Measurements from ENCODE around the gene EPOP. TPM values are rescaled to one million over a fixed set of nuclear protein-coding genes. Genes with fewer than 3 reads are reported as not detected.

Gene EPOP
- total and polyA plus RNA-seq, 2 of the 13 experiments (the other 11 are each of a cell fraction or from before 2014, with no cell fraction given): 14.7 to 37.8 TPM

DNA sequence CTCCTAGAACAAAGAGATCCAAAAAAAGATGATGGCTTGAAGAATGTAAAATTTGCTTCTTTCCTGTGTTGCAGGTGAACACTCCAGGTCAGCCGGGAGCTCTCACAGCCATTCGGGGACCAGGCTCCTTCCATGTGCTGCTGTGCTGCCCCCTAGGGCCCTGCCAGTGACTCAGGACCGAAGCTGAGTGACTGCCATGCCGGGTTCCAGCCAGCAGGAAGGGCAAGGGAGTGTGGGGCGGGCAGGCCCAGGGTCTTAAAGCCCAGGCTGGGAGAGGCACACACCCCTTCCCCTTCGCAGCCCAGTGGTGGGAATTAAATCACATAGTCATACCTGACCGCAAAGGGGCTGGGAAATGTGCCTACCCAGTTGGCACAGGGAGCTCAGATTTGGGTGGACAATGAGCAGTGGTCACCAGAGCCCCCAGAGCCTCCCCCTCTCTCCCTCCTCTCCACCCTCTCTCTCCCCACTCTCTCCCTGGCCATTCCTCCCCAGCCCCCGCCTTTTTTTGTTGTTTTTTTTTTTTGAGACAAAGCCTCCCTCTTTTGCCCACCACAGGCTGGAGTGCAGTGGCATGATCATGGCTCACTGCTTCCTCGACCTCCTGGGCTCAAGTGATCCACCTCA lies 11.5 kb downstream of the EPOP start (continued):
- TF ChIP-seq, protein P1, sequence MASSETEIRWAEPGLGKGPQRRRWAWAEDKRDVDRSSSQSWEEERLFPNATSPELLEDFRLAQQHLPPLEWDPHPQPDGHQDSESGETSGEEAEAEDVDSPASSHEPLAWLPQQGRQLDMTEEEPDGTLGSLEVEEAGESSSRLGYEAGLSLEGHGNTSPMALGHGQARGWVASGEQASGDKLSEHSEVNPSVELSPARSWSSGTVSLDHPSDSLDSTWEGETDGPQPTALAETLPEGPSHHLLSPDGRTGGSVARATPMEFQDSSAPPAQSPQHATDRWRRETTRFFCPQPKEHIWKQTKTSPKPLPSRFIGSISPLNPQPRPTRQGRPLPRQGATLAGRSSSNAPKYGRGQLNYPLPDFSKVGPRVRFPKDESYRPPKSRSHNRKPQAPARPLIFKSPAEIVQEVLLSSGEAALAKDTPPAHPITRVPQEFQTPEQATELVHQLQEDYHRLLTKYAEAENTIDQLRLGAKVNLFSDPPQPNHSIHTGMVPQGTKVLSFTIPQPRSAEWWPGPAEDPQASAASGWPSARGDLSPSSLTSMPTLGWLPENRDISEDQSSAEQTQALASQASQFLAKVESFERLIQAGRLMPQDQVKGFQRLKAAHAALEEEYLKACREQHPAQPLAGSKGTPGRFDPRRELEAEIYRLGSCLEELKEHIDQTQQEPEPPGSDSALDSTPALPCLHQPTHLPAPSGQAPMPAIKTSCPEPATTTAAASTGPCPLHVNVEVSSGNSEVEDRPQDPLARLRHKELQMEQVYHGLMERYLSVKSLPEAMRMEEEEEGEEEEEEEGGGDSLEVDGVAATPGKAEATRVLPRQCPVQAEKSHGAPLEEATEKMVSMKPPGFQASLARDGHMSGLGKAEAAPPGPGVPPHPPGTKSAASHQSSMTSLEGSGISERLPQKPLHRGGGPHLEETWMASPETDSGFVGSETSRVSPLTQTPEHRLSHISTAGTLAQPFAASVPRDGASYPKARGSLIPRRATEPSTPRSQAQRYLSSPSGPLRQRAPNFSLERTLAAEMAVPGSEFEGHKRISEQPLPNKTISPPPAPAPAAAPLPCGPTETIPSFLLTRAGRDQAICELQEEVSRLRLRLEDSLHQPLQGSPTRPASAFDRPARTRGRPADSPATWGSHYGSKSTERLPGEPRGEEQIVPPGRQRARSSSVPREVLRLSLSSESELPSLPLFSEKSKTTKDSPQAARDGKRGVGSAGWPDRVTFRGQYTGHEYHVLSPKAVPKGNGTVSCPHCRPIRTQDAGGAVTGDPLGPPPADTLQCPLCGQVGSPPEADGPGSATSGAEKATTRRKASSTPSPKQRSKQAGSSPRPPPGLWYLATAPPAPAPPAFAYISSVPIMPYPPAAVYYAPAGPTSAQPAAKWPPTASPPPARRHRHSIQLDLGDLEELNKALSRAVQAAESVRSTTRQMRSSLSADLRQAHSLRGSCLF (CRISPR knock-in tag; IDR thresholded peaks at IDR 0.05; ENCODE audit: borderline replicate concordance): no peak
- TF ChIP-seq, protein P2, sequence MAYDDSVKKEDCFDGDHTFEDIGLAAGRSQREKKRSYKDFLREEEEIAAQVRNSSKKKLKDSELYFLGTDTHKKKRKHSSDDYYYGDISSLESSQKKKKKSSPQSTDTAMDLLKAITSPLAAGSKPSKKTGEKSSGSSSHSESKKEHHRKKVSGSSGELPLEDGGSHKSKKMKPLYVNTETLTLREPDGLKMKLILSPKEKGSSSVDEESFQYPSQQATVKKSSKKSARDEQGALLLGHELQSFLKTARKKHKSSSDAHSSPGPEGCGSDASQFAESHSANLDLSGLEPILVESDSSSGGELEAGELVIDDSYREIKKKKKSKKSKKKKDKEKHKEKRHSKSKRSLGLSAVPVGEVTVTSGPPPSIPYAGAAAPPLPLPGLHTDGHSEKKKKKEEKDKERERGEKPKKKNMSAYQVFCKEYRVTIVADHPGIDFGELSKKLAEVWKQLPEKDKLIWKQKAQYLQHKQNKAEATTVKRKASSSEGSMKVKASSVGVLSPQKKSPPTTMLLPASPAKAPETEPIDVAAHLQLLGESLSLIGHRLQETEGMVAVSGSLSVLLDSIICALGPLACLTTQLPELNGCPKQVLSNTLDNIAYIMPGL (CRISPR knock-in tag; IDR thresholded peaks at IDR 0.05; ENCODE audit: borderline replicate concordance in 1 of 2, low read depth in 1 of 2): peak; percentile 97 to 99
- TF ChIP-seq IRF2 (CRISPR knock-in tag; IDR thresholded peaks at IDR 0.05) (peak; percentile 90), HOXA5 (CRISPR knock-in tag; IDR thresholded peaks at IDR 0.05) (no peak; the same call in 1 of the 2 replicates), GFI1 (CRISPR knock-in tag; IDR thresholded peaks at IDR 0.05; ENCODE audit: borderline replicate concordance) (0 out of 2 replicates have a peak, but pooled peaks have one; percentile 38), CCDC6 (CRISPR knock-in tag; IDR thresholded peaks at IDR 0.05) (no peak), FOXK2 (IDR thresholded peaks at IDR 0.05) (no peak), SP5 (CRISPR knock-in tag; IDR thresholded peaks at IDR 0.05; ENCODE audit: borderline replicate concordance, low read depth) (peak; percentile 37; the same call in 1 of the 2 replicates), ZNF326 (CRISPR knock-in tag; IDR thresholded peaks at IDR 0.05; ENCODE audit: borderline replicate concordance) (no peak), SNRNP70 (IDR thresholded peaks at IDR 0.05; ENCODE audit: low read depth, low read length) (no peak), XRCC5 (optimal IDR thresholded peaks at IDR 0.05; ENCODE audit: low read length) (peak; percentile 99), SATB2 (CRISPR knock-in tag; IDR thresholded peaks at IDR 0.05) (no peak), TOE1 (CRISPR knock-in tag; IDR thresholded peaks at IDR 0.05) (no peak; the same call in 1 of the 2 replicates), ZFP36L2 (CRISPR knock-in tag; IDR thresholded peaks at IDR 0.05) (0 out of 2 replicates have a peak, but pooled peaks have one; percentile 74), ZNF230 (CRISPR knock-in tag; IDR thresholded peaks at IDR 0.05) (no peak), RAD51 (IDR thresholded peaks at IDR 0.05; ENCODE audit: borderline replicate concordance) (no peak), SNAI1 (CRISPR knock-in tag; IDR thresholded peaks at IDR 0.05; ENCODE audit: borderline replicate concordance) (0 out of 2 replicates have a peak, but pooled peaks have one; percentile 51), RNF2 (conservative IDR thresholded peaks at IDR 0.05; ENCODE audit: low read depth) (no peak), ZNF263 (CRISPR knock-in tag; IDR thresholded peaks at IDR 0.05) (peak; percentile 74)
- TF ChIP-seq, protein P3, sequence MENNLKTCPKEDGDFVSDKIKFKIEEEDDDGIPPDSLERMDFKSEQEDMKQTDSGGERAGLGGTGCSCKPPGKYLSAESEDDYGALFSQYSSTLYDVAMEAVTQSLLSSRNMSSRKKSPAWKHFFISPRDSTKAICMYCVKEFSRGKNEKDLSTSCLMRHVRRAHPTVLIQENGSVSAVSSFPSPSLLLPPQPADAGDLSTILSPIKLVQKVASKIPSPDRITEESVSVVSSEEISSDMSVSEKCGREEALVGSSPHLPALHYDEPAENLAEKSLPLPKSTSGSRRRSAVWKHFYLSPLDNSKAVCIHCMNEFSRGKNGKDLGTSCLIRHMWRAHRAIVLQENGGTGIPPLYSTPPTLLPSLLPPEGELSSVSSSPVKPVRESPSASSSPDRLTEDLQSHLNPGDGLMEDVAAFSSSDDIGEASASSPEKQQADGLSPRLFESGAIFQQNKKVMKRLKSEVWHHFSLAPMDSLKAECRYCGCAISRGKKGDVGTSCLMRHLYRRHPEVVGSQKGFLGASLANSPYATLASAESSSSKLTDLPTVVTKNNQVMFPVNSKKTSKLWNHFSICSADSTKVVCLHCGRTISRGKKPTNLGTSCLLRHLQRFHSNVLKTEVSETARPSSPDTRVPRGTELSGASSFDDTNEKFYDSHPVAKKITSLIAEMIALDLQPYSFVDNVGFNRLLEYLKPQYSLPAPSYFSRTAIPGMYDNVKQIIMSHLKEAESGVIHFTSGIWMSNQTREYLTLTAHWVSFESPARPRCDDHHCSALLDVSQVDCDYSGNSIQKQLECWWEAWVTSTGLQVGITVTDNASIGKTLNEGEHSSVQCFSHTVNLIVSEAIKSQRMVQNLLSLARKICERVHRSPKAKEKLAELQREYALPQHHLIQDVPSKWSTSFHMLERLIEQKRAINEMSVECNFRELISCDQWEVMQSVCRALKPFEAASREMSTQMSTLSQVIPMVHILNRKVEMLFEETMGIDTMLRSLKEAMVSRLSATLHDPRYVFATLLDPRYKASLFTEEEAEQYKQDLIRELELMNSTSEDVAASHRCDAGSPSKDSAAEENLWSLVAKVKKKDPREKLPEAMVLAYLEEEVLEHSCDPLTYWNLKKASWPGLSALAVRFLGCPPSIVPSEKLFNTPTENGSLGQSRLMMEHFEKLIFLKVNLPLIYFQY (CRISPR knock-in tag; IDR thresholded peaks at IDR 0.05; ENCODE audit: borderline replicate concordance): peak; percentile 85
